ENCODE measurements around the gene SYT12. TPM values are rescaled to one million over a fixed set of nuclear protein-coding genes. Genes with fewer than 3 reads are reported as not detected.

The SYT12 gene
- total and polyA plus RNA-seq, 2 donors (not counting 3 experiments of a cell fraction or from before 2014, with no cell fraction given), result not detected

DNA sequence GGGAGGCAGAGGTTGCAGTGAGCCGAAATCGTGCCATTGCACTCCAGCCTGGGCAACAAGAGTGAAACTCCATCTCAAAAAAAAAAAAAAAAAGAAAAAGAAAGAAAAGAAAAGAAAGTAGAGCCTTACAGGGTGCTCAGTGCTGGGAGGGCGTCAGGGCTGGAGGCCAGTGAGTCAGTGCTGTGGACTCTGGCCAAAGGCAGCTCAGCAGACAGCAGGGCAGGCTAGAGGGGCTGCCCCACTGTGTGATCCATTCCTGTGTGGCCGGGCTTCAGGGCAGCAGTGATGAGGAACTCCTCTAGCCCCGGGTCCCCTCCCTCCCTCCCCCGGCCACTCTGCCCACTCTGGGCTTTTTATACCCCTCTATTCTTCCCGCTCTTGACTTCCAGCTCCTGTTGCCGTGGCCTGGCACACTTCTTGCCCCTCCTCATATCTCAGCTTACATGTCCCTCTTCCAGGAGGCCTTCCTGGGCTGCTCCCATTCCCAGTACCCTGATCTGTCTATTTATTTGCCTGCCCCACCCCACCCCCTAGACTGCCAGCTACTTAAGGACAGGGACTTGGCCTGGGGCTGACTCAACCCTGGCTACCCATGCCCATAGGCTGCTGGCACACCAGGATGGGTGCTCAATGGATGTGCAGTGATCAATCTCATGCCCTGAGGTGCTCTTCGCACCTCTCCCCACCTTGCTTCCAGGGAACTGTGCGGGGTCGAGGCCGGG is 10.1 kb downstream of the SYT12 start:
- H3K9me1 ChIP-seq (replicated peaks; ENCODE audit: control insufficient read depth, extremely low read depth, insufficient read depth, low read length), result no peaks in the 10 kb centered on the region
- no peaks in the 10 kb centered on the region for H3K79me2 ChIP-seq (ENCODE audit: control insufficient read depth, insufficient read depth, low read length)
- TF ChIP-seq POLR2A (IDR thresholded peaks at IDR 0.05; ENCODE audit: low read depth, low read length) (no peak), JUN (IDR thresholded peaks at IDR 0.05; ENCODE audit: borderline replicate concordance, insufficient read depth, insufficient read length, low read depth) (no peak), EZH2 (IDR thresholded peaks at IDR 0.05; ENCODE audit: borderline replicate concordance, low read depth, low read length, severe bottlenecking) (no peak)
- TF ChIP-seq, protein P1, sequence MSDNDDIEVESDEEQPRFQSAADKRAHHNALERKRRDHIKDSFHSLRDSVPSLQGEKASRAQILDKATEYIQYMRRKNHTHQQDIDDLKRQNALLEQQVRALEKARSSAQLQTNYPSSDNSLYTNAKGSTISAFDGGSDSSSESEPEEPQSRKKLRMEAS (IDR thresholded peaks at IDR 0.05; ENCODE audit: insufficient read depth, insufficient read length), result no peak
- ChIA-PET CTCF (interaction anchor here (0.7 to 1.2 kb wide), 4 partner anchors 11 to 647 kb away, joined by 3 to 11 read pairs (median 4); partner anchors contain the start of gene SYT12), POLR2A (interaction anchor here (0.7 kb wide), 1 partner anchor 11 kb away, joined by 3 read pairs; no protein-coding TSS in a partner anchor)
- H3K4me1 ChIP-seq (ENCODE audit: control insufficient read depth, extremely low read depth, insufficient read depth, low read length), result no peaks in the 10 kb centered on the region
- dilution Hi-C loops (cut with MboI; ENCODE audit: extremely low pct_ligation_motif_present, low sequenced_read_pairs) (no loop called here), intact Hi-C loops (cut with micrococcal nuclease) (no loop called here)
- no peaks in the 10 kb centered on the region for H3K36me3 ChIP-seq (ENCODE audit: control insufficient read depth in 2 of 2, extremely low read depth in 1 of 2, insufficient read depth in 2 of 2, low read length in 2 of 2)
- H3K4me3 ChIP-seq (replicated peaks in 1 of 3; ENCODE audit: insufficient read depth in 1 of 3, low read depth in 1 of 3, low read length in 3 of 3), result no peak overlapping the region
- H3K27ac ChIP-seq (ENCODE audit: insufficient read depth, low read depth, low read length), result no peak overlapping the region
- no peak overlapping the region for H3K9ac ChIP-seq (replicated peaks; ENCODE audit: extremely low read depth, insufficient read depth, low read length)
- H3K9me3 ChIP-seq (replicated peaks; ENCODE audit: control insufficient read depth, insufficient read depth, low read length), result no peaks in the 10 kb centered on the region
- FAIRE-seq, result peak; percentile 21
- BruUV-seq (replicated peaks), result no TSS peak
- H4K20me1 ChIP-seq (replicated peaks; ENCODE audit: control insufficient read depth, extremely low read depth, insufficient read depth, low read length), result no peaks in the 10 kb centered on the region
- H2AFZ ChIP-seq (ENCODE audit: low read depth, low read length), result no peak overlapping the region
- H3K27me3 ChIP-seq (ENCODE audit: control insufficient read depth in 2 of 2, insufficient read depth in 2 of 2, low read length in 2 of 2), result peaks cover 0 to 3% of the 10 kb centered on the region in 2 experiments
- no peak overlapping the region for H3K4me2 ChIP-seq (ENCODE audit: insufficient read depth, low read length)
- DNase-seq (ENCODE audit: low read depth, low spot score), result peak; percentile 26

DNA sequence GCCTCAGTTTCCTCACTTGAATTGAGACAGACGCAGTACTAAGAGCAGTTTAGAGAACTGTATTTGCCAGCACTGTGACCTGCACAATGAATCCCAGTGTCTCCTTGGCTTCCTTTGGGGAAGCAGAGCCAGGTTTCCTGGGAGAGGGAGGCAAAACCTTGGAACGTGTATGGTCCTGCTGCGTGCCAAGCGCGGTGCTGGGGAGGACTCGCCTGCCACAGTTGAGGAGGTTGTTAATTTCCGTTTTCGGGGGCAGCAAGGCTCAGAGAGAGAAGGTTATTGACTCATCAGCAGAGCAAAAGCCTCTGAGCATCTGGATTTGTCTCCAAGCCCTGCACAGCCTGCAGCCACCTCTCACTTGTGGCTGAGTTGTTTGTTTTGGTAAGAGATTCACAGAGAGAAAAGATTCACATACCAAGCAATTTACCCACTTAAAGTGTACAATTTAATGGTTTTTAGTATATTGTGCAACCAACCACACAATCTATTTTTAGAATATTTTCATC is 10.8 kb downstream of the SYT12 start:
- Histone ChIP-seq H3K79me2 (ENCODE audit: control insufficient read depth, insufficient read depth, low read length) (no peaks in the 10 kb centered on the region), H3K9me1 (replicated peaks; ENCODE audit: control insufficient read depth, extremely low read depth, insufficient read depth, low read length) (no peaks in the 10 kb centered on the region), H3K4me1 (ENCODE audit: control insufficient read depth, extremely low read depth, insufficient read depth, low read length) (no peaks in the 10 kb centered on the region), H3K36me3 (ENCODE audit: control insufficient read depth in 2 of 2, extremely low read depth in 1 of 2, insufficient read depth in 2 of 2, low read length in 2 of 2) (no peaks in the 10 kb centered on the region), H3K4me3 (replicated peaks in 1 of 3; ENCODE audit: insufficient read depth in 1 of 3, low read depth in 1 of 3, low read length in 3 of 3) (no peak overlapping the region), H3K27me3 (ENCODE audit: control insufficient read depth in 2 of 2, insufficient read depth in 2 of 2, low read length in 2 of 2) (peaks cover 0 to 3% of the 10 kb centered on the region in 2 experiments), H4K20me1 (replicated peaks; ENCODE audit: control insufficient read depth, extremely low read depth, insufficient read depth, low read length) (no peaks in the 10 kb centered on the region), H3K9ac (replicated peaks; ENCODE audit: extremely low read depth, insufficient read depth, low read length) (no peak overlapping the region), H3K9me3 (replicated peaks; ENCODE audit: control insufficient read depth, insufficient read depth, low read length) (no peaks in the 10 kb centered on the region), H2AFZ (ENCODE audit: low read depth, low read length) (no peak overlapping the region), H3K4me2 (ENCODE audit: insufficient read depth, low read length) (no peak overlapping the region), H3K27ac (ENCODE audit: insufficient read depth, low read depth, low read length) (no peak overlapping the region)
- dilution Hi-C loops (cut with MboI; ENCODE audit: extremely low pct_ligation_motif_present, low sequenced_read_pairs), result no loop called here
- intact Hi-C loops (cut with micrococcal nuclease), result no loop called here
- no TSS peak for BruUV-seq (replicated peaks)
- ChIA-PET POLR2A (no interaction called here), CTCF (interaction anchor here (1.2 kb wide), 2 partner anchors 11 to 178 kb away, joined by 4 to 11 read pairs; partner anchors contain the start of gene SYT12)
- DNase-seq (ENCODE audit: low read depth, low spot score) (no peak), FAIRE-seq (no peak)
- TF ChIP-seq EZH2 (IDR thresholded peaks at IDR 0.05; ENCODE audit: borderline replicate concordance, low read depth, low read length, severe bottlenecking), result no peak
- TF ChIP-seq, protein P2, sequence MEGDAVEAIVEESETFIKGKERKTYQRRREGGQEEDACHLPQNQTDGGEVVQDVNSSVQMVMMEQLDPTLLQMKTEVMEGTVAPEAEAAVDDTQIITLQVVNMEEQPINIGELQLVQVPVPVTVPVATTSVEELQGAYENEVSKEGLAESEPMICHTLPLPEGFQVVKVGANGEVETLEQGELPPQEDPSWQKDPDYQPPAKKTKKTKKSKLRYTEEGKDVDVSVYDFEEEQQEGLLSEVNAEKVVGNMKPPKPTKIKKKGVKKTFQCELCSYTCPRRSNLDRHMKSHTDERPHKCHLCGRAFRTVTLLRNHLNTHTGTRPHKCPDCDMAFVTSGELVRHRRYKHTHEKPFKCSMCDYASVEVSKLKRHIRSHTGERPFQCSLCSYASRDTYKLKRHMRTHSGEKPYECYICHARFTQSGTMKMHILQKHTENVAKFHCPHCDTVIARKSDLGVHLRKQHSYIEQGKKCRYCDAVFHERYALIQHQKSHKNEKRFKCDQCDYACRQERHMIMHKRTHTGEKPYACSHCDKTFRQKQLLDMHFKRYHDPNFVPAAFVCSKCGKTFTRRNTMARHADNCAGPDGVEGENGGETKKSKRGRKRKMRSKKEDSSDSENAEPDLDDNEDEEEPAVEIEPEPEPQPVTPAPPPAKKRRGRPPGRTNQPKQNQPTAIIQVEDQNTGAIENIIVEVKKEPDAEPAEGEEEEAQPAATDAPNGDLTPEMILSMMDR (IDR thresholded peaks at IDR 0.05; ENCODE audit: extremely low read depth in 1 of 2, insufficient read depth in 1 of 2, low read depth in 1 of 2, low read length in 2 of 2), result no peak
- TF ChIP-seq JUN (IDR thresholded peaks at IDR 0.05; ENCODE audit: borderline replicate concordance, insufficient read depth, insufficient read length, low read depth), result no peak
- no peak for TF ChIP-seq POLR2A (IDR thresholded peaks at IDR 0.05; ENCODE audit: low read depth, low read length)
- TF ChIP-seq POLR2AphosphoS5 (IDR thresholded peaks at IDR 0.05; ENCODE audit: insufficient read depth, low read depth, low read length), result no peak
- TF ChIP-seq, protein P1 (IDR thresholded peaks at IDR 0.05; ENCODE audit: insufficient read depth, insufficient read length), result no peak
- no peak for TF ChIP-seq MYC (IDR thresholded peaks at IDR 0.05; ENCODE audit: low read depth, low read length)
